H1 (cell line): Measurements from ENCODE around the gene KLRB1. TPM values are rescaled to one million over a fixed set of nuclear protein-coding genes. Genes with fewer than 3 reads are reported as not detected.

Experiments
- polyA plus RNA-seq, 7 experiments: library from polyadenylated mRNA; depleted of rRNA in 3 of 7; stranded (reverse) in 5 of 7; unstranded in 2 of 7; fragments of >200 nt in 5 of 7; fragments of 200-250 nt in 2 of 7; gene quantifications; 1 replicate in 5 of 7; 2 replicates in 1 of 7; 4 replicates in 1 of 7; pipeline versions ENCODE4 v1.2.1 to v1.2.3, GENCODE V29; 2011 to 2013; ENCODE audit warnings: missing spikeins in 2 of 7, mixed read lengths in 2 of 7
- small RNA-seq: library from polyadenylated mRNA; stranded (forward); fragments of <200 nt; extraction: miRNeasy Mini kit (QIAGEN cat#:217004); gene quantifications from one replicate; pipeline ENCODE3, GENCODE V24; 2013; ENCODE audit not compliant: insufficient read depth
- total RNA-seq: library from RNA; stranded (reverse); fragmentation: NEBNext Ultra II Directional; extraction: Animal tissue kit (Norgen Biotek cat#: 25700); gene quantifications from 2 replicates; pipeline ENCODE4 v1.2.1, GENCODE V29; 2021

KLRB1 gene
- total and polyA plus RNA-seq, 2 of the 8 experiments (the other 6 are each of a cell fraction or from before 2014, with no cell fraction given) = not detected

Small RNA genes lying within 50 kb of the gene (small RNA-seq; reads per million reads assigned to genes)
- gene AC010186.4 = not detected
- gene RNU6-700P = not detected

Other genes starting within 250 kb of the KLRB1 start
- 5.2 and 6.2 TPM in 2 replicates for gene CLEC2D, start 61.8 kb upstream of the KLRB1 start, total RNA-seq
- gene CLEC2D, start 61.8 kb upstream of the KLRB1 start, polyA plus RNA-seq (2011; rRNA removed) = 2.7 and 4.2 TPM in 2 replicates
- gene CLECL1, start 125.2 kb upstream of the KLRB1 start, total RNA-seq = not detected in 2 replicates
- gene CLECL1, start 125.2 kb upstream of the KLRB1 start, polyA plus RNA-seq (2011; rRNA removed) = not detected in 2 replicates
- gene CD69, start 153.0 kb upstream of the KLRB1 start, total RNA-seq = not detected in 2 replicates
- gene CD69, start 153.0 kb upstream of the KLRB1 start, polyA plus RNA-seq (2011; rRNA removed) = not detected in 2 replicates
- gene KLRF1, start 219.6 kb upstream of the KLRB1 start, total RNA-seq = not detected in 2 replicates
- not detected in 2 replicates for gene KLRF1, start 219.6 kb upstream of the KLRB1 start, polyA plus RNA-seq (2011; rRNA removed)